H7 (cell line): ENCODE data around the gene JPH4. TPM values are rescaled to one million over a fixed set of nuclear protein-coding genes. Genes with fewer than 3 reads are reported as not detected.
"Not testable (repeated sequence)": the region's sequence is repeated elsewhere in the genome, so short reads cannot be mapped to it uniquely, and the experiment has no call there.

ENCODE experiments used
- DNase-seq: peaks from one replicate; pipeline ENCODE4 v3.0.0; 2012
- H3K27me3 ChIP-seq: 2 replicates; pipeline ENCODE4 v1.6.0; 2011; ENCODE audit warnings: mild to moderate bottlenecking, low read length; ENCODE audit not compliant: control insufficient read depth, insufficient read depth
- H3K36me3 ChIP-seq: replicated peaks from 2 replicates; pipeline ENCODE4 v1.5.1; 2011; ENCODE audit warnings: low read length; ENCODE audit not compliant: control insufficient read depth, insufficient read depth
- H3K4me3 ChIP-seq: 2 replicates; pipeline ENCODE4 v1.5.1; 2011; ENCODE audit warnings: low read depth, mild to moderate bottlenecking, control low read depth, low read length, moderate library complexity; ENCODE audit not compliant: insufficient read depth
- total RNA-seq: library from RNA; depleted of rRNA; stranded (reverse); fragments of >200 nt; shearing (Covaris generic); gene quantifications from 2 replicates; pipeline ENCODE4 v1.2.3, GENCODE V29; 2014

The JPH4 gene
- total RNA-seq, 1 experiment from 2014 or later: 2.0 TPM

DNA sequence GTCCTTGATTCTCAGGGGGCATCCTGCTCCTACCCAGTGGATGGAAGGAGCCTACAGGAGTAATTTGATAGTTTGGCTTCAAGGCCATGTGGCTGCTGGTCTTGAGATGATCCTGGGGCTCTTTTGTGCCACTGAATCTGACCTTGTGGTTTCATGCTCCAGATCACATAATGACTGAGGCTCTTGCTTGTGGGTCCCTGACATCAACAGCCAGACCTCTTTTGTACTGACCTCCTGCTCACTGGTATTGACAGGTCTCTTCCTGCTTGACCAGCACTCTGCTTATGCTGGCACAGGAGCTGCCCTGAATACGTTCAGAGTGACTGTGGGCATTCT is 23.2 kb upstream of the JPH4 start:
- Histone ChIP-seq H3K27me3 (no peaks in the 10 kb centered on the region), H3K4me3 (no peak overlapping the region), H3K36me3 (no peaks in the 10 kb centered on the region)
- no peak for DNase-seq

- Histone ChIP-seq H3K36me3 (no peaks in the 10 kb centered on the region), H3K27me3 (no peaks in the 10 kb centered on the region), H3K4me3 (no peak overlapping the region)
- DNase-seq: no peak
These were observed 22.8 kb upstream of the JPH4 start for GRCh38 chr14:23601424-23601823.

DNA sequence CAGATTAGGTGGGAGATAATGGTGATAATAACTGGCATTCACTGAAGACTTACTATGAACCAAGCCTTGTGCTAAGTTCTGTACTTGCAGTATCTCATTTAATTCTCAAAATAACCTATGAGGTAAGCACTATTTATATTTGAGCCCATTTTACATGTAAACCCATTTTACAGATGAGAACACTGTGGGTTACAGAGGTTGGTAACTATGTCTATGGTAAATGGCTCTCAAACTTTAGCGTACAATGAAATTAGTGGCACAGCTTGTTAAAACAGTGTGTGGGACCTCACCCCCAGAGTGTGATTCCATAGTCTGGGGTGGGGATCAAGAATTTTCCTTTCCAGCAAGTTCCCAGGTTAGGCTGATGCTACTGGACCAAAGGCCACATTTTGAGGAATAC is 22.2 kb upstream of the JPH4 start:
- no peaks in the 10 kb centered on the region for H3K36me3 ChIP-seq
- no peak for DNase-seq
- H3K4me3 ChIP-seq: no peak overlapping the region
- no peaks in the 10 kb centered on the region for H3K27me3 ChIP-seq

GRCh38 chr14:23600322-23600707 is 21.7 kb upstream of the JPH4 start:
- DNase-seq: no peak
- no peaks in the 10 kb centered on the region for H3K27me3 ChIP-seq
- H3K36me3 ChIP-seq: no peaks in the 10 kb centered on the region
- H3K4me3 ChIP-seq: no peak overlapping the region

DNA sequence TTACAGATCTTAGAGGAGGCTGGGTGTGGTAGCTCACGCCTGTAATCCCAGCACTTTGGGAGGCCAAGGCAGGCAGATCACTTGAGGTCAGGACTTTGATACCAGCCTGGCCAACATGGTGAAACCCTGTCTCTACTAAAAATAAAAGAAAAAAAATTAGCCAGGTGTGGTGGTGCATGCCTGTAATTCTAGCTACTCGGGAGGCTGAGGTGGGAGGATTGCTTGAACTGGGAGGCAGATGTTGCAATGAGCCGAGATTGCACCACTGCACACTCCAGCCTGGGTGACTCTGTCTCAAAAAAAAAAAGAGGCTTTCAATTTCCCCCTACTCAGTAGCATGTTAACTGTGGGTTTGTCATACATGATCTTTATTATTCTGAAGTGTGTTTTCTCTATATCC is 15.6 kb upstream of the JPH4 start:
- DNase-seq, H3K27me3 ChIP-seq, H3K36me3 ChIP-seq, H3K4me3 ChIP-seq: not testable (repeated sequence)

DNA sequence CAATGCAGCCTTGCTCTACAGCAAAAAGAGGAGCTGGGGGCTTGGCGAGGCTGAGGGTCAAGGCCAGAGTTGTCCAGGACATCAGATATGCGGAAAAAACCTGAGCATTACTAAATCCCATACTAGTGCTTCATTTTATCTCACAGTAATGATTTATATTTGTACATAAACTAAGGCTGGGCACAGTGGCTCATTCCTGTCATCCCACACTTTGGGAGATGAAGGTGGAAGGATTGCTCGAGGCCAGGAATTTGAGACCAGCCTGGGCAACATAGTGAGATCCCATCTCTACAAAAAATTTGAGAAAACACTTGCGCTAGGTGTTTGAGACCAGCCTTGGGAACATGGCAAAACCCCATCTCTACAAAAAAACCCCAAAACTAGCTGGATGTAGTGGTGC is 11.6 kb upstream of the JPH4 start:
- no peak for DNase-seq
- no peaks in the 10 kb centered on the region for H3K27me3 ChIP-seq
- no peaks in the 10 kb centered on the region for H3K36me3 ChIP-seq
- no peak overlapping the region for H3K4me3 ChIP-seq

- H3K4me3 ChIP-seq: no peak overlapping the region
- no peaks in the 10 kb centered on the region for H3K27me3 ChIP-seq
- no peak for DNase-seq
- no peaks in the 10 kb centered on the region for H3K36me3 ChIP-seq
These were observed 11.0 kb upstream of the JPH4 start for GRCh38 chr14:23589606-23590005.

- H3K27me3 ChIP-seq: no peaks in the 10 kb centered on the region
- DNase-seq: peak; percentile 93
- no peak overlapping the region for H3K4me3 ChIP-seq
- H3K36me3 ChIP-seq: no peaks in the 10 kb centered on the region
These were observed 10.5 kb upstream of the JPH4 start for GRCh38 chr14:23588884-23589598.

DNA sequence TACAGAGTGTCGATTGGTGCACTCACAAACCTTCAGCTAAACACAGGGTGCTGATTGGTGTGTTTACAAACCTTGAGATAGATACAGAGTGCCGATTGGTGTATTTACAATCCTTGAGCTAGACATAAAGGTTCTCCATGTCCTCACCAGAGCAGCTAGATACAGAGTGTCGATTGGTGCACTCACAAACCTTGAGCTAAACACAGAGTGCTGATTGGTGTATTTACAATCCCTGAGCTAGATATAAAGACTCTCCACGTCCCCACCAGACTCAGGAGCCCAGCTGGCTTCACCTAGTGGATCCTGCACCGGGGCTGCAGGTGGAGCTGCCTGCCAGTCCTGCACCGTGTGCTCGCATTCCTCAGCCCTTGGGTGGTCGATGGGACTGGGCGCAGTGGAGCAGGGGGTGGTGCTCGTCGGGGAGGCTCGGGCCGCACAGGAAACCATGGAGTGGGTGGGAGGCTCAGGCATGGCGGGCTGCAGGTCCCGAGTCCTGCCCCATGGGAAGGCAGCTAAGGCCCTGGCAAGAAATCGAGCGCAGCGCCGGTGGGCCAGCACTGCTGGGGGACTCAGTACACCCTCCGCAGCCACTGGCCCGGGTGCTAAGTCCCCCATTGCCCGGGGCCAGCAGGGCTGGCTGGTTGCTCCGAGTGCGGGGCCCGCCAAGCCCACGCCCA is 6.1 kb upstream of the JPH4 start:
- not testable (repeated sequence) for H3K36me3 ChIP-seq, DNase-seq, H3K27me3 ChIP-seq, H3K4me3 ChIP-seq

GRCh38 chr14:23583761-23584526 is 5.4 kb upstream of the JPH4 start:
- not testable (repeated sequence) for H3K36me3 ChIP-seq, DNase-seq, H3K27me3 ChIP-seq, H3K4me3 ChIP-seq

- Histone ChIP-seq H3K27me3 (peaks cover 10% of the 10 kb centered on the region; the same call in 1 of the 2 replicates), H3K36me3 (no peaks in the 10 kb centered on the region), H3K4me3 (no peak overlapping the region)
- DNase-seq: no peak
These were observed 4.5 kb upstream of the JPH4 start for GRCh38 chr14:23582906-23583760.

DNA sequence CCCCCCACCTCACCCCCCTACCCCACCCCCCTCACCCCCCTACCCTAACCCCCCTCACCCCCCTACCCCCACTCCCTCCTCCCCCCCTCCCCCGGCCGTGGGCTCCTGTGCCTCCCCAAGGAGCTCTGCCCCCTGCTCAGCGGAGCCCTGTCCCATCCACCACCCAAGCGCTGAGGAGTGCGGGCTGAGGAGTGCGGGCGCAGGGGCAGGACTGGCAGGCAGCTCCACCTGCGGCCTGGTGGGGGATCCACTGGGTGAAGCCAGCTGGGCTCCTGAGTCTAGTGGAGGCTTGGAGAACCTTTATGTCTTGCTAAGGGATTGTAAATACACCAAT is 2.3 kb upstream of the JPH4 start:
- peaks cover 31% of the 10 kb centered on the region for H3K27me3 ChIP-seq
- peak; percentile 62 for DNase-seq
- no peak overlapping the region for H3K4me3 ChIP-seq
- H3K36me3 ChIP-seq: no peaks in the 10 kb centered on the region

DNA sequence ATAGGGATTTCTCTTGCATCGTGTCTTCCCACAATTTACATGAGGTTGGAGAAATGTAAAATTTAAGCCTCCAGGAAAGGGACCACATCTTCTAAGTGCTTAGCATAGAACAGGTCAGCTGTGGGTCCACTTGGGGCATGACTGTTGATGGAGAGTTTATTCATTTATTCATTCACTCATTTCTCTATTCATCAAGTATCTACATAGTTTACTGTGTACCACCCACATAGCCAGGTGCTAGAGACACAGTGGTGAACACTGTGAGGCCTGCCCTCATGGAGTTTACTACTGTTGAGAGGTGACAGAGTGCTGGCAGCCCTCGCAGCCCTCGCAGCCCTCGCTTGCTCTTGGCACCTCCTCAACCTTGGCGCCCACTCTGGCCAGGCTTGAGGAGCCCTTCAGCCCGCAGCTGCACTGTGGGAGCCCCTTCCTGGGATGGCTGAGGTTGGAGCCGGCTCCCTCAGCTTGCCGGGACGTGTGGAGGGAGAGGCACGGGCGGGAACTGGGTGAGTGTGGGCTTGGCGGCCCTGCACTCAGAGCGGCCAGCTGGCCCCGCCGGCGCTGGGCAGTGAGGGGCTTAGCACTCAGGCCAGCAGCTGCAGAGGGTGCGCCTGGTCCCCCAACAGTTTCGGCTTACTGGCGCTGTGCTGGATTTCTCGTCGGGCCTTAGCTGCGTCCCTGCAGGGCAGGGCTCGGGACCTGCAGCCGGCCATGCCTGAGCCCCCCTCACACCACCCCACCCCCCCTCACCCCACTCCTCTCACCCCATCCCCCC is 1.7 kb upstream of the JPH4 start:
- DNase-seq: no peak
- Histone ChIP-seq H3K4me3 (no peak overlapping the region), H3K27me3 (peaks cover 37% of the 10 kb centered on the region), H3K36me3 (no peaks in the 10 kb centered on the region)

- Histone ChIP-seq H3K4me3 (no peak overlapping the region), H3K36me3 (no peaks in the 10 kb centered on the region), H3K27me3 (peaks cover 43% of the 10 kb centered on the region)
- peak; percentile 17 for DNase-seq
These were observed 1.1 kb upstream of the JPH4 start for GRCh38 chr14:23579739-23580138.
